ENCODE results near the gene COL28A1.
A peak's percentile ranks its signal among the peaks of the same experiment; 100 is the strongest.

The COL28A1 gene

GRCh38 chr7:7417414-7417813 is 118.3 kb downstream of the COL28A1 start:
- no peak for DNase-seq (ENCODE audit: low read depth)
- no peak overlapping the region for H3K4me3 ChIP-seq (ENCODE audit: low read depth, low read length)
- TF ChIP-seq CTCF (IDR thresholded peaks at IDR 0.05; ENCODE audit: control insufficient read depth, extremely low read depth, insufficient read depth), result no peak

GRCh38 chr7:7416031-7416858 is 119.4 kb downstream of the COL28A1 start:
- peak; percentile 14 for DNase-seq (ENCODE audit: low read depth)
- no peak overlapping the region for H3K4me3 ChIP-seq (ENCODE audit: low read depth, low read length)
- no peak for TF ChIP-seq CTCF (IDR thresholded peaks at IDR 0.05; ENCODE audit: control insufficient read depth, extremely low read depth, insufficient read depth)

GRCh38 chr7:7414791-7415603 is 120.7 kb downstream of the COL28A1 start:
- H3K4me3 ChIP-seq (ENCODE audit: low read depth, low read length), result no peak overlapping the region
- TF ChIP-seq CTCF (IDR thresholded peaks at IDR 0.05; ENCODE audit: control insufficient read depth, extremely low read depth, insufficient read depth), result no peak
- no peak for DNase-seq (ENCODE audit: low read depth)

GRCh38 chr7:7408001-7408770 is 127.5 kb downstream of the COL28A1 start:
- H3K4me3 ChIP-seq (ENCODE audit: low read depth, low read length), result no peak overlapping the region
- TF ChIP-seq CTCF (IDR thresholded peaks at IDR 0.05; ENCODE audit: control insufficient read depth, extremely low read depth, insufficient read depth), result no peak
- peak; percentile 13 for DNase-seq (ENCODE audit: low read depth)

GRCh38 chr7:7405461-7405860 is 130.2 kb downstream of the COL28A1 start:
- TF ChIP-seq CTCF (IDR thresholded peaks at IDR 0.05; ENCODE audit: control insufficient read depth, extremely low read depth, insufficient read depth), result no peak
- no peak for DNase-seq (ENCODE audit: low read depth)
- no peak overlapping the region for H3K4me3 ChIP-seq (ENCODE audit: low read depth, low read length)

- no peak overlapping the region for H3K4me3 ChIP-seq (ENCODE audit: low read depth, low read length)
- no peak for DNase-seq (ENCODE audit: low read depth)
- TF ChIP-seq CTCF (IDR thresholded peaks at IDR 0.05; ENCODE audit: control insufficient read depth, extremely low read depth, insufficient read depth), result no peak
These were observed 136.0 kb downstream of the COL28A1 start for GRCh38 chr7:7399707-7400106.

Measured in LNCaP clone FGC (cell line).